HFFc6 (cell line): ENCODE results near the gene DNAJC9. TPM values are rescaled to one million over a fixed set of nuclear protein-coding genes. Genes with fewer than 3 reads are reported as not detected.

Experiments used
- DNase-seq: peaks from one replicate; pipeline ENCODE4 v3.0.0-alpha.2; 2018
- H3K27ac Mint-ChIP-seq: 2 replicates; pipeline ENCODE4 v1.8.0; 2020; ENCODE audit warnings: mild to moderate bottlenecking, mixed read lengths
- H3K27me3 Mint-ChIP-seq: 2 replicates; pipeline ENCODE4 v1.8.0; 2021; ENCODE audit warnings: mild to moderate bottlenecking, moderate library complexity, mixed read lengths; ENCODE audit not compliant: insufficient read depth
- H3K36me3 Mint-ChIP-seq: 2 replicates; pipeline ENCODE4 v1.8.0; 2021; ENCODE audit warnings: low read depth, mixed read lengths
- H3K4me1 Mint-ChIP-seq: 2 replicates; pipeline ENCODE4 v1.8.0; 2020; ENCODE audit warnings: low read depth, mixed read lengths
- H3K4me3 Mint-ChIP-seq: 2 replicates; pipeline ENCODE4 v1.8.0; 2020; ENCODE audit warnings: mild to moderate bottlenecking, moderate library complexity, mixed read lengths
- H3K9me3 Mint-ChIP-seq: 2 replicates; pipeline ENCODE4 v1.8.0; 2020; ENCODE audit warnings: mild to moderate bottlenecking, mixed read lengths
- CTCF ChIP-seq: fragments of 200-600 bp; sonication (generic); IDR thresholded peaks from 2 replicates; pipeline ENCODE4 v1.5.0; 2021; ENCODE audit warnings: antibody characterized with exemption, mild to moderate bottlenecking
- total RNA-seq, 6 experiments: library from RNA; stranded (reverse); fragmentation: NEBNext Ultra II Directional; extraction: Animal tissue kit (Norgen Biotek cat#: 25700); gene quantifications; 2 replicates in 1 of 6; 3 replicates in 5 of 6; pipeline ENCODE4 v1.2.3, GENCODE V29; 2021

DNAJC9 gene
- total RNA-seq, 6 experiments from 2014 or later: 18.6 to 30.9 (median 27.1) TPM

GRCh38 chr10:73253225-73253555, 6.1 kb upstream of the DNAJC9 start:
- Mint-ChIP-seq H3K36me3 (peaks cover 29% of the 10 kb centered on the region), H3K4me1 (peaks cover 34% of the 10 kb centered on the region), H3K4me3 (peak overlapping the region; percentile 100), H3K27ac (peak overlapping the region; percentile 94), H3K9me3 (no peaks in the 10 kb centered on the region), H3K27me3 (no peaks in the 10 kb centered on the region; the same call in 1 of the 2 replicates)
- no peak for DNase-seq
- no peak for TF ChIP-seq CTCF

GRCh38 chr10:73252445-73253224, 5.6 kb upstream of the DNAJC9 start, which contains the start of gene MRPS16:
Gene MRPS16, minus strand, starts transcription at chr10:73252644. Its CDS starts 162 bp downstream, at chr10:73252482.
- H3K27me3 Mint-ChIP-seq: no peaks in the 10 kb centered on the region
- DNase-seq: peak; percentile 97

GRCh38 chr10:73251683-73252444, 4.8 kb upstream of the DNAJC9 start:
- no peak for DNase-seq

More at GRCh38 chr10:73252445-73253224, 5.6 kb upstream of the DNAJC9 start, which contains the start of gene MRPS16:
- Mint-ChIP-seq H3K27ac (peak within 1 kb of the TSS; percentile 94), H3K4me1 (peaks cover 39% of the 10 kb centered on the region), H3K9me3 (no peaks in the 10 kb centered on the region), H3K36me3 (peaks cover 31% of the 10 kb centered on the region), H3K4me3 (peak within 1 kb of the TSS; percentile 100)
- TF ChIP-seq CTCF: no peak

DNA sequence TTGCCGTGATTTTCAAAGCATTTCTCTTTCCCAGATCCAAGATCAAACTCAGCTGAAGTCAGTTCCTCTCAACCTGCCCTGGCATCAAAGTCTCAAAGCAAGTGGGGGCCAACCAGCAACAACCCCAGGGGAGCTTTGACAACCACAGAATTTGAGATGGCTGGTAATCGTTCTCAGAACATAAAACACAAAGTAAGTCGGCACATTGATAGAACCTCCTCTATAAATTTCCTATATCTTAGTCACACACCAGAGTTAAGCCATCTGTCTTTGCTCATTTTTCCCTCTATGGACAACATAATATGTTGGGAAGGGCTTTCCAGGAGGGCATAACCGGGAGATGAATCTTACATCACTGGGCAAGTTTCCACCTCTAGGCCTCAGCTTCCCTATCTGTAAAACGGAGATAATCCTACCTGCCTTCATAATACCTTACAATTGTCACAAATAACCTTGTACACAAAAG, 1.2 kb upstream of the DNAJC9 start:
- no peak for TF ChIP-seq CTCF
- peak overlapping the region; percentile 98 for H3K4me3 Mint-ChIP-seq
- no peaks in the 10 kb centered on the region for H3K9me3 Mint-ChIP-seq
- no peaks in the 10 kb centered on the region for H3K27me3 Mint-ChIP-seq
- no peak for DNase-seq
- peak overlapping the region; percentile 82 for H3K27ac Mint-ChIP-seq
- peaks cover 61% of the 10 kb centered on the region for H3K4me1 Mint-ChIP-seq
- H3K36me3 Mint-ChIP-seq: peaks cover 64% of the 10 kb centered on the region

More at GRCh38 chr10:73251683-73252444, 4.8 kb upstream of the DNAJC9 start:
- Mint-ChIP-seq H3K9me3 (no peaks in the 10 kb centered on the region), H3K27me3 (no peaks in the 10 kb centered on the region), H3K27ac (peak overlapping the region; percentile 94), H3K4me1 (peaks cover 44% of the 10 kb centered on the region), H3K4me3 (peak overlapping the region; percentile 100), H3K36me3 (peaks cover 31% of the 10 kb centered on the region)
- TF ChIP-seq CTCF: no peak

GRCh38 chr10:73247509-73248258, 629 bp upstream of the DNAJC9 start:
- Mint-ChIP-seq H3K4me1 (peaks cover 58% of the 10 kb centered on the region), H3K36me3 (peaks cover 67% of the 10 kb centered on the region), H3K9me3 (no peaks in the 10 kb centered on the region), H3K4me3 (peak overlapping the region; percentile 98), H3K27ac (peak overlapping the region; percentile 82), H3K27me3 (peaks cover under 1% of the 10 kb centered on the region; the same call in 1 of the 2 replicates)
- no peak for TF ChIP-seq CTCF
- no peak for DNase-seq
